CD14-positive monocyte (primary cell): Measurements from ENCODE around the gene MAP7. TPM values are rescaled to one million over a fixed set of nuclear protein-coding genes. Genes with fewer than 3 reads are reported as not detected.

ENCODE experiments used
- DNase-seq, 3 donors: peaks; one replicate each; pipeline ENCODE4 v3.0.0-alpha.2; 2011 to 2022
- H2AFZ ChIP-seq: 2 replicates; pipeline ENCODE4 v1.6.0; 2012; ENCODE audit warnings: mild to moderate bottlenecking, low read depth, low read length, inconsistent platforms; ENCODE audit not compliant: insufficient read depth, poor library complexity, severe bottlenecking
- H3K27ac ChIP-seq, 2 donors: 1 replicate in 1 of 2; 2 replicates in 1 of 2; pipeline ENCODE4 v1.5.1; 2012 to 2013; ENCODE audit warnings: low read length in 2 of 2, control low read depth in 1 of 2, inconsistent platforms in 1 of 2, low read depth in 1 of 2, mild to moderate bottlenecking in 1 of 2
- H3K27me3 ChIP-seq, 2 donors: one replicate each; pipeline versions ENCODE4 v1.6.0 to v1.6.1; 2011 to 2013; ENCODE audit warnings: low read length in 2 of 2; ENCODE audit not compliant: control insufficient read depth in 2 of 2, insufficient read depth in 2 of 2
- H3K36me3 ChIP-seq, 2 donors: replicated peaks in 1 of 2; 1 replicate in 1 of 2; 2 replicates in 1 of 2; pipeline versions ENCODE4 v1.5.1 to v1.6.1; 2012 to 2013; ENCODE audit warnings: low read length in 2 of 2, control low read depth in 1 of 2, inconsistent platforms in 1 of 2, mild to moderate bottlenecking in 1 of 2; ENCODE audit not compliant: insufficient read depth in 2 of 2, control insufficient read depth in 1 of 2
- H3K4me1 ChIP-seq, 2 donors: 1 replicate in 1 of 2; 2 replicates in 1 of 2; pipeline versions ENCODE4 v1.5.1 to v1.6.1; 2012 to 2013; ENCODE audit warnings: low read length in 2 of 2, control low read depth in 1 of 2, inconsistent platforms in 1 of 2, mild to moderate bottlenecking in 1 of 2, moderate library complexity in 1 of 2; ENCODE audit not compliant: insufficient read depth in 2 of 2, control insufficient read depth in 1 of 2
- H3K4me2 ChIP-seq: replicated peaks from 2 replicates; pipeline ENCODE3; 2012; ENCODE audit warnings: low read length, moderate library complexity, mild to moderate bottlenecking; ENCODE audit not compliant: poor library complexity, severe bottlenecking; ENCODE audit errors: extremely low read depth
- H3K4me3 ChIP-seq, 3 experiments: fragments of 200-600 bp in 1 of 3; sonication (generic) in 1 of 3; replicated peaks in 1 of 3; 1 replicate in 2 of 3; 2 replicates in 1 of 3; pipeline ENCODE4 v1.5.1; 2011 to 2013; ENCODE audit warnings: low read length in 3 of 3, mild to moderate bottlenecking in 3 of 3, control low read depth in 2 of 3, low read depth in 2 of 3, inconsistent platforms in 1 of 3, moderate library complexity in 1 of 3
- H3K79me2 ChIP-seq: 2 replicates; pipeline ENCODE4 v1.6.0; 2012; ENCODE audit warnings: mild to moderate bottlenecking, control low read depth, inconsistent platforms, low read length, moderate library complexity; ENCODE audit not compliant: insufficient read depth
- H3K9ac ChIP-seq: 2 replicates; pipeline ENCODE4 v1.6.0; 2017; ENCODE audit warnings: low read length, mild to moderate bottlenecking; ENCODE audit not compliant: insufficient read depth, poor library complexity, severe bottlenecking
- H3K9me3 ChIP-seq, 2 donors: replicated peaks in 1 of 2; 1 replicate in 1 of 2; 2 replicates in 1 of 2; pipeline versions ENCODE4 v1.5.1 to v1.6.1; 2012 to 2013; ENCODE audit warnings: low read length in 2 of 2, control low read depth in 1 of 2; ENCODE audit not compliant: control insufficient read depth in 1 of 2, insufficient read depth in 1 of 2
- H4K20me1 ChIP-seq: 2 replicates; pipeline ENCODE4 v1.6.0; 2012; ENCODE audit warnings: mild to moderate bottlenecking, low read length, control low read depth, moderate library complexity; ENCODE audit not compliant: insufficient read depth
- H3K27ac Mint-ChIP-seq, 7 donors: one replicate each; pipeline ENCODE4 v1.8.0; 2020; ENCODE audit warnings: mild to moderate bottlenecking in 7 of 7, mixed read lengths in 7 of 7, moderate library complexity in 6 of 7, inconsistent platforms in 2 of 7
- H3K27me3 Mint-ChIP-seq, 3 donors: one replicate each; pipeline ENCODE4 v1.8.0; 2021 to 2022; ENCODE audit warnings: low read depth in 3 of 3, mild to moderate bottlenecking in 3 of 3, mixed read lengths in 3 of 3, moderate library complexity in 3 of 3, inconsistent platforms in 1 of 3
- H3K36me3 Mint-ChIP-seq, 2 donors: one replicate each; pipeline ENCODE4 v1.8.0; 2020; ENCODE audit warnings: mixed read lengths in 2 of 2, inconsistent platforms in 1 of 2, mild to moderate bottlenecking in 1 of 2
- H3K4me1 Mint-ChIP-seq: one replicate; pipeline ENCODE4 v1.8.0; 2020; ENCODE audit warnings: mild to moderate bottlenecking, mixed read lengths
- H3K4me3 Mint-ChIP-seq, 2 donors: one replicate each; pipeline ENCODE4 v1.8.0; 2020; ENCODE audit warnings: mild to moderate bottlenecking in 2 of 2, mixed read lengths in 2 of 2, moderate library complexity in 1 of 2
- H3K9me3 Mint-ChIP-seq, 7 donors: one replicate each; pipeline ENCODE4 v1.8.0; 2020 to 2022; ENCODE audit warnings: mixed read lengths in 7 of 7, mild to moderate bottlenecking in 6 of 7, moderate library complexity in 6 of 7, inconsistent platforms in 2 of 7
- WGBS: methylation state at CpG from one replicate; pipeline ENCODE4 v1.1.5; 2013; ENCODE audit warnings: missing lambda C conversion rate; ENCODE audit not compliant: insufficient coverage; 5-methylcytosine and 5-hydroxymethylcytosine counted together
- intact Hi-C, 2 donors: fragments of 100-400 bp; cut with micrococcal nuclease; formaldehyde crosslinking; loops; one replicate each; pipeline versions ENCODE4 v1.15.0 to v1.15.1; 2023
- polyA plus RNA-seq, 3 donors: library from polyadenylated mRNA; depleted of rRNA in 1 of 3; unstranded in 2 of 3; stranded (reverse) in 1 of 3; fragments of 300-500 nt in 2 of 3; fragments of >200 nt in 1 of 3; fragmentation: Illumina TruSeq in 2 of 3; gene quantifications; 1 replicate in 2 of 3; 2 replicates in 1 of 3; pipeline ENCODE4 v1.2.3, GENCODE V29; 2012 to 2021
- TF ChIP-seq, protein P1 (sequence below): fragments of 200-600 bp; IDR thresholded peaks from one replicate; pipeline ENCODE4 v1.8.0; 2022; ENCODE audit warnings: antibody characterized with exemption, mild to moderate bottlenecking

MAP7 gene
- polyA plus RNA-seq, 3 donors: 0.67 to 1.6 (median 1.2) TPM

DNA sequence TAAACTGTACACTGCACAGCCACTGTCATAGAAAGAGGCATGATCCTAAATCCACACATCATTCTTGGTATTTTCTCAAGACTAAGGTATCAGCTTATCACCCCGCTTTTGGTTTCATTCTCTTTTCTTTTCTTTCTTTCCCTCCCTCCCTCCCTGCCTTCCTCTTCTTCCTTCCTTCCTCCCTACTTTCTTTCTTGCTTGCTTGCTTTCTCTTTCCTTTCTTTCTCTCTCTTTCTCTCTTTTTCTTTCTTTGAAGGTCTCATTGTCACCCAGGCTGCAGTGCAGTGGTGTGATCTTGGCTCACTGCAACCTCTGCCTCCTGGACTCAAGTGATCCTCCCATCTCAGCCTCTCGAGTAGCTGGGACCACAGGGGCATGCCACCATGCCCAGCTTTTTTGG is 81.1 kb downstream of the MAP7 start:
- no peak for DNase-seq
- no peaks in the 10 kb centered on the region for H3K79me2 ChIP-seq
- H2AFZ ChIP-seq: no peak overlapping the region
- 100% methylated on average over 1 of the region's 2 CpGs for WGBS
- Mint-ChIP-seq H3K27ac (peak overlapping the region in 3 of 7 donors; percentile 14 to 77 (median 48)), H3K4me3 (peak overlapping the region in 1 of 2 donors; percentile 54), H3K4me1 (peaks cover 40% of the 10 kb centered on the region), H3K27me3 (no peaks in the 10 kb centered on the region), H3K36me3 (no peaks in the 10 kb centered on the region), H3K9me3 (no peaks in the 10 kb centered on the region)
- H3K9ac ChIP-seq: no peak overlapping the region
- no peak overlapping the region for H3K4me3 ChIP-seq
- TF ChIP-seq, protein P1, sequence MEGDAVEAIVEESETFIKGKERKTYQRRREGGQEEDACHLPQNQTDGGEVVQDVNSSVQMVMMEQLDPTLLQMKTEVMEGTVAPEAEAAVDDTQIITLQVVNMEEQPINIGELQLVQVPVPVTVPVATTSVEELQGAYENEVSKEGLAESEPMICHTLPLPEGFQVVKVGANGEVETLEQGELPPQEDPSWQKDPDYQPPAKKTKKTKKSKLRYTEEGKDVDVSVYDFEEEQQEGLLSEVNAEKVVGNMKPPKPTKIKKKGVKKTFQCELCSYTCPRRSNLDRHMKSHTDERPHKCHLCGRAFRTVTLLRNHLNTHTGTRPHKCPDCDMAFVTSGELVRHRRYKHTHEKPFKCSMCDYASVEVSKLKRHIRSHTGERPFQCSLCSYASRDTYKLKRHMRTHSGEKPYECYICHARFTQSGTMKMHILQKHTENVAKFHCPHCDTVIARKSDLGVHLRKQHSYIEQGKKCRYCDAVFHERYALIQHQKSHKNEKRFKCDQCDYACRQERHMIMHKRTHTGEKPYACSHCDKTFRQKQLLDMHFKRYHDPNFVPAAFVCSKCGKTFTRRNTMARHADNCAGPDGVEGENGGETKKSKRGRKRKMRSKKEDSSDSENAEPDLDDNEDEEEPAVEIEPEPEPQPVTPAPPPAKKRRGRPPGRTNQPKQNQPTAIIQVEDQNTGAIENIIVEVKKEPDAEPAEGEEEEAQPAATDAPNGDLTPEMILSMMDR: no peak
- no peaks in the 10 kb centered on the region for H4K20me1 ChIP-seq
- no peaks in the 10 kb centered on the region for H3K9me3 ChIP-seq
- peaks cover 30 to 33% of the 10 kb centered on the region in 2 donors for H3K4me1 ChIP-seq
- H3K36me3 ChIP-seq: no peaks in the 10 kb centered on the region
- no peak overlapping the region for H3K27ac ChIP-seq
- no peaks in the 10 kb centered on the region for H3K27me3 ChIP-seq
- H3K4me2 ChIP-seq: no peak overlapping the region
- intact Hi-C loops: no loop called here

DNA sequence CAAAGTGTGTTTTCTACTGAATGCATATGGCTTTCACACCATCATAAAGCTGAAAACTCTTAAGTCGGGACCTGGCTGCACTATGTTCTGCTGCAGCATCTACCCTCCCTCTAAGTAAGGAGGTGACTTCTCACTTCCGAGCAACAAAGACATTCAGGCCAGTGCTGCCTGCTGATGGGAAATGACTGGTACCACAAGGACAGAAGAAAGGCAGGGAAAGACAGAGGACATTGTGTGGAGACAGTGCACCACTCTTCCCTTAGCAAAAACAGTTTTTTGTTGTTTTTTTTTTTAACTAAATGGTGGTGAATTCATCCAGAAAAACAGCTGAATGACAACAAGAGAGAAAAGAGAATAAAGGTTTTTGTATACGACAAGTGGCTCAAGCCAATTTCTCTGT is 81.5 kb downstream of the MAP7 start:
- Mint-ChIP-seq H3K4me3 (no peak overlapping the region), H3K27ac (no peak overlapping the region), H3K27me3 (no peaks in the 10 kb centered on the region), H3K9me3 (no peaks in the 10 kb centered on the region), H3K36me3 (no peaks in the 10 kb centered on the region), H3K4me1 (peaks cover 43% of the 10 kb centered on the region)
- no peak overlapping the region for H3K4me3 ChIP-seq
- no peak overlapping the region for H3K4me2 ChIP-seq
- H3K36me3 ChIP-seq: no peaks in the 10 kb centered on the region
- H2AFZ ChIP-seq: no peak overlapping the region
- H3K27ac ChIP-seq: no peak overlapping the region
- H3K79me2 ChIP-seq: no peaks in the 10 kb centered on the region
- intact Hi-C loops: no loop called here
- DNase-seq: no peak
- peaks cover 30 to 33% of the 10 kb centered on the region in 2 donors for H3K4me1 ChIP-seq
- H3K9ac ChIP-seq: no peak overlapping the region
- TF ChIP-seq, protein P1: no peak
- WGBS: no CpG with 5 or more reads among the region's 3 CpGs
- no peaks in the 10 kb centered on the region for H3K9me3 ChIP-seq
- no peaks in the 10 kb centered on the region for H3K27me3 ChIP-seq
- H4K20me1 ChIP-seq: no peaks in the 10 kb centered on the region
